ENCODE measurements around the gene RALGPS1.
A peak's percentile ranks its signal among the peaks of the same experiment; 100 is the strongest.

RALGPS1 gene

GRCh38 chr9:127114606-127115005, 200.0 kb downstream of the RALGPS1 start:
- H3K4me3 ChIP-seq (ENCODE audit: low read length), result no peak overlapping the region
- no peaks in the 10 kb centered on the region for H3K27me3 ChIP-seq (ENCODE audit: control insufficient read depth, insufficient read depth, low read length)
- H3K9me3 ChIP-seq (ENCODE audit: control insufficient read depth, low read depth, low read length), result no peaks in the 10 kb centered on the region
- no peak overlapping the region for H3K27ac ChIP-seq (ENCODE audit: low read length)
- H3K36me3 ChIP-seq (ENCODE audit: control insufficient read depth, low read depth, low read length), result no peaks in the 10 kb centered on the region
- H3K9ac ChIP-seq (ENCODE audit: low read length), result no peak overlapping the region
- H3K4me1 ChIP-seq (ENCODE audit: control insufficient read depth, low read depth, low read length), result peaks cover 29% of the 10 kb centered on the region

GRCh38 chr9:127116088-127116726, 201.6 kb downstream of the RALGPS1 start:
- H3K9me3 ChIP-seq (ENCODE audit: control insufficient read depth, low read depth, low read length), result no peaks in the 10 kb centered on the region
- H3K27me3 ChIP-seq (ENCODE audit: control insufficient read depth, insufficient read depth, low read length), result no peaks in the 10 kb centered on the region
- no peak overlapping the region for H3K27ac ChIP-seq (ENCODE audit: low read length)
- peaks cover 24% of the 10 kb centered on the region for H3K4me1 ChIP-seq (ENCODE audit: control insufficient read depth, low read depth, low read length)
- no peak overlapping the region for H3K9ac ChIP-seq (ENCODE audit: low read length)
- H3K36me3 ChIP-seq (ENCODE audit: control insufficient read depth, low read depth, low read length), result no peaks in the 10 kb centered on the region
- no peak overlapping the region for H3K4me3 ChIP-seq (ENCODE audit: low read length)

- Histone ChIP-seq H3K36me3 (ENCODE audit: control insufficient read depth, low read depth, low read length) (no peaks in the 10 kb centered on the region), H3K4me1 (ENCODE audit: control insufficient read depth, low read depth, low read length) (peaks cover 17% of the 10 kb centered on the region), H3K27ac (ENCODE audit: low read length) (no peak overlapping the region), H3K27me3 (ENCODE audit: control insufficient read depth, insufficient read depth, low read length) (no peaks in the 10 kb centered on the region), H3K9me3 (ENCODE audit: control insufficient read depth, low read depth, low read length) (no peaks in the 10 kb centered on the region), H3K4me3 (ENCODE audit: low read length) (no peak overlapping the region), H3K9ac (ENCODE audit: low read length) (no peak overlapping the region)
Measured at GRCh38 chr9:127116957-127117356, 202.4 kb downstream of the RALGPS1 start.

GRCh38 chr9:127117801-127118200, 203.2 kb downstream of the RALGPS1 start:
- H3K27me3 ChIP-seq (ENCODE audit: control insufficient read depth, insufficient read depth, low read length), result no peaks in the 10 kb centered on the region
- no peaks in the 10 kb centered on the region for H3K36me3 ChIP-seq (ENCODE audit: control insufficient read depth, low read depth, low read length)
- no peaks in the 10 kb centered on the region for H3K9me3 ChIP-seq (ENCODE audit: control insufficient read depth, low read depth, low read length)
- H3K27ac ChIP-seq (ENCODE audit: low read length), result no peak overlapping the region
- no peak overlapping the region for H3K4me3 ChIP-seq (ENCODE audit: low read length)
- peaks cover 9% of the 10 kb centered on the region for H3K4me1 ChIP-seq (ENCODE audit: control insufficient read depth, low read depth, low read length)
- H3K9ac ChIP-seq (ENCODE audit: low read length), result no peak overlapping the region

GRCh38 chr9:127118597-127119319, 204.2 kb downstream of the RALGPS1 start:
- Histone ChIP-seq H3K27ac (ENCODE audit: low read length) (no peak overlapping the region), H3K27me3 (ENCODE audit: control insufficient read depth, insufficient read depth, low read length) (no peaks in the 10 kb centered on the region), H3K9ac (ENCODE audit: low read length) (no peak overlapping the region), H3K36me3 (ENCODE audit: control insufficient read depth, low read depth, low read length) (no peaks in the 10 kb centered on the region), H3K9me3 (ENCODE audit: control insufficient read depth, low read depth, low read length) (no peaks in the 10 kb centered on the region), H3K4me1 (ENCODE audit: control insufficient read depth, low read depth, low read length) (peaks cover 9% of the 10 kb centered on the region), H3K4me3 (ENCODE audit: low read length) (no peak overlapping the region)

- Histone ChIP-seq H3K27me3 (ENCODE audit: control insufficient read depth, insufficient read depth, low read length) (no peaks in the 10 kb centered on the region), H3K4me3 (ENCODE audit: low read length) (no peak overlapping the region), H3K4me1 (ENCODE audit: control insufficient read depth, low read depth, low read length) (peaks cover 14% of the 10 kb centered on the region), H3K36me3 (ENCODE audit: control insufficient read depth, low read depth, low read length) (no peaks in the 10 kb centered on the region), H3K9me3 (ENCODE audit: control insufficient read depth, low read depth, low read length) (no peaks in the 10 kb centered on the region), H3K27ac (ENCODE audit: low read length) (no peak overlapping the region), H3K9ac (ENCODE audit: low read length) (no peak overlapping the region)
Measured at GRCh38 chr9:127119320-127119709, 204.7 kb downstream of the RALGPS1 start.

GRCh38 chr9:127121628-127122175, 207.1 kb downstream of the RALGPS1 start:
- Histone ChIP-seq H3K4me3 (ENCODE audit: low read length) (peak overlapping the region; percentile 70), H3K36me3 (ENCODE audit: control insufficient read depth, low read depth, low read length) (no peaks in the 10 kb centered on the region), H3K9ac (ENCODE audit: low read length) (peak overlapping the region; percentile 64), H3K27ac (ENCODE audit: low read length) (no peak overlapping the region), H3K9me3 (ENCODE audit: control insufficient read depth, low read depth, low read length) (no peaks in the 10 kb centered on the region), H3K27me3 (ENCODE audit: control insufficient read depth, insufficient read depth, low read length) (no peaks in the 10 kb centered on the region), H3K4me1 (ENCODE audit: control insufficient read depth, low read depth, low read length) (peaks cover 14% of the 10 kb centered on the region)

GRCh38 chr9:127122176-127123063, 207.8 kb downstream of the RALGPS1 start, which contains the start of gene ANGPTL2:
ANGPTL2 (minus strand) TSS chr9:127122635; CDS start chr9:127108731, 13,904 bp downstream.
- Histone ChIP-seq H3K9me3 (ENCODE audit: control insufficient read depth, low read depth, low read length) (no peaks in the 10 kb centered on the region), H3K4me1 (ENCODE audit: control insufficient read depth, low read depth, low read length) (peaks cover 14% of the 10 kb centered on the region), H3K36me3 (ENCODE audit: control insufficient read depth, low read depth, low read length) (no peaks in the 10 kb centered on the region), H3K9ac (ENCODE audit: low read length) (peak within 1 kb of the TSS; percentile 64), H3K27ac (ENCODE audit: low read length) (peak within 1 kb of the TSS; percentile 54), H3K4me3 (ENCODE audit: low read length) (peak within 1 kb of the TSS; percentile 70), H3K27me3 (ENCODE audit: control insufficient read depth, insufficient read depth, low read length) (no peaks in the 10 kb centered on the region)

GRCh38 chr9:127123064-127123890, 208.7 kb downstream of the RALGPS1 start:
- H3K36me3 ChIP-seq (ENCODE audit: control insufficient read depth, low read depth, low read length), result no peaks in the 10 kb centered on the region
- no peak overlapping the region for H3K9ac ChIP-seq (ENCODE audit: low read length)
- H3K27ac ChIP-seq (ENCODE audit: low read length), result no peak overlapping the region
- H3K9me3 ChIP-seq (ENCODE audit: control insufficient read depth, low read depth, low read length), result no peaks in the 10 kb centered on the region
- H3K4me3 ChIP-seq (ENCODE audit: low read length), result peak overlapping the region; percentile 70
- H3K27me3 ChIP-seq (ENCODE audit: control insufficient read depth, insufficient read depth, low read length), result no peaks in the 10 kb centered on the region
- H3K4me1 ChIP-seq (ENCODE audit: control insufficient read depth, low read depth, low read length), result peaks cover 14% of the 10 kb centered on the region

- Histone ChIP-seq H3K4me3 (ENCODE audit: low read length) (no peak overlapping the region), H3K27me3 (ENCODE audit: control insufficient read depth, insufficient read depth, low read length) (no peaks in the 10 kb centered on the region), H3K9me3 (ENCODE audit: control insufficient read depth, low read depth, low read length) (no peaks in the 10 kb centered on the region), H3K36me3 (ENCODE audit: control insufficient read depth, low read depth, low read length) (no peaks in the 10 kb centered on the region), H3K9ac (ENCODE audit: low read length) (no peak overlapping the region), H3K27ac (ENCODE audit: low read length) (no peak overlapping the region), H3K4me1 (ENCODE audit: control insufficient read depth, low read depth, low read length) (peaks cover 14% of the 10 kb centered on the region)
Measured at GRCh38 chr9:127124111-127124531, 209.5 kb downstream of the RALGPS1 start.

Data from iPS-18a (cell line).